ENCODE data around the gene PTPRN2. TPM values are rescaled to one million over a fixed set of nuclear protein-coding genes. Genes with fewer than 3 reads are reported as not detected.

The PTPRN2 gene
- total RNA-seq, 1 donor from 2014 or later, result 2.4 TPM

DNA sequence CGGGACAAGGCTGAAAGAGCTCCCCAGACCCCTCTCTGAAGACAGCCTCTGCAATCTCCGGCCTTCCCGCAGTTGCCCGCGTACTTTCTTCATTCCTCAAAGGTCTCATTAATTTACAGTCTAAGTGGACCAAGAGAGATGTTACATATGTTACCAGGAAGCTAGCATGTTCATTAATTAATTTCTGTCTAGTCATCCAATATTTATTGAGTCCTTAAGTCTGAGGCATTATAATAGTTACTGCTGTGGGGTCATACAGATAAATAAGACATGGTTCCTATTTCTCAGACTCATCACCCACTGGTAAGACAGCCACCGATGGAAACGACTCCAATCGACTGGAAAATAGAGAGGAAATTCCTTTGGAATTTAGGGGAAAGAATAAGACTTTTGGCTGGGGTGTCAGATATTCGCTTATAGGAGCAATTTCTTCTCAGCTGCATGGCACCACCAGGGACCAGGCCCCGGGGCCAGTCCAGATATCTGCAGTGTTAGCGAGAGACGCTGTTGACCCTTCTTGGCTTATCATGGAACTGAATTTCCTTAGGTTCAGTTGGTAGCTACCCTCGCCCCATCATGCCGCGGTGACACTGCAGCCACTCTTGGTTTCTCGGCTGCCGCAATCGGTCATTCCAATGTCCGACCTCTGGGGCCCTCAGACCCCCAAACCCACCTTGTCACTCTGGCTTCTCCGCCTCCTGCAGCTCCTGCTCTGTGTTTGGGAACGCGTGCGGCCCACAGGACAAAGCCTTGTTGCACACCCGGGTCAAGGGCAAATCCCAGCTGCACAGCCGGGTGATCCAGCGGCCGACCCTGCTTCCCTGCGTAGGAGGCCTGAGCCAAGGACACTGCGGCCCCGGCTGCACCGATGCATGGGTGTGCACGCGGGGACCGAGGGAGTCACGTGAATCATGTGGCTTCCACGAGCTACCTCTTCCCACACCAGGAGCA is 867.6 kb downstream of the PTPRN2 start:
- H3K4me3 ChIP-seq (ENCODE audit: low read depth, low read length), result no peak overlapping the region
- no peaks in the 10 kb centered on the region for H3K27me3 ChIP-seq (ENCODE audit: control insufficient read depth, insufficient read depth, low read length)
- H3K36me3 ChIP-seq (ENCODE audit: control insufficient read depth, insufficient read depth, low read length), result no peaks in the 10 kb centered on the region
- no peak for TF ChIP-seq CTCF (IDR thresholded peaks at IDR 0.05; ENCODE audit: insufficient read depth, low read length, poor library complexity, severe bottlenecking)
- no peak for DNase-seq (ENCODE audit: low read depth)

DNA sequence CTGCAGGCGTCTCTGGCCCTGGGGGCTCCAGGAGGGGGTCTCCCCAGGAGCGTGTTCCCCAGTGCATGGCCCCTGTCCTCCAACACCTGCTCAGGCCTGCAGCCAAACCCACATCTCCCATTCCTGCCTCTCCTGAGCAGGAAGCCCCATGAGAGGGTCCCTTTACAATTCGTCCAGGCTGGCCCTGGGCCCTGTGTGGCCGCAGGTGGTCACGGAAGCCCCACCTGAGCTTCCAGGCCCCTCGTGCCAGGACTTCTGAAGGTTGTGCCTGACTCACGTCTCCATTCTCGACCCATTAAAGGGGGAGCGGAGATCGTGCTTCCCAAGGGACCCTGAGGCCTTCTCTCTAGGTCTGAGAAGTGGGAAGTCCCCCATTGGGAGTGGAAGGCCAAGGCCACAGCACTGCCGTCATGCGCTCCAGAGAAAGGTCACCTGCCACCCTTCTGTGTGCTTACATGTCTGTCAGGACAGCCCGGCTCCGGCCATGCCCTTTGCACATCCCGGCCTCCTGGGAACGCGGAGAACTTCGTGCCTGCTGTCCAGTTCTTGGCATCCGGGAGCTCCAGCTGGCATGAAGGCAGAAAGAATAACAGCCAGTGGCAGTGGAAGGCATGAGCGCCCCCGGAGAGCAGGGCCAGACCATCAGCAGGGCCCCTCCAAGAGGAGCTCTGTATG is 868.5 kb downstream of the PTPRN2 start:
- H3K4me3 ChIP-seq (ENCODE audit: low read depth, low read length), result no peak overlapping the region
- TF ChIP-seq CTCF (IDR thresholded peaks at IDR 0.05; ENCODE audit: insufficient read depth, low read length, poor library complexity, severe bottlenecking), result no peak

GRCh38 chr7:157718303-157719007 is 869.2 kb downstream of the PTPRN2 start:
- no peak for DNase-seq (ENCODE audit: low read depth)
- Histone ChIP-seq H3K36me3 (ENCODE audit: control insufficient read depth, insufficient read depth, low read length) (no peaks in the 10 kb centered on the region), H3K4me3 (ENCODE audit: low read depth, low read length) (no peak overlapping the region), H3K27me3 (ENCODE audit: control insufficient read depth, insufficient read depth, low read length) (no peaks in the 10 kb centered on the region)
- no peak for TF ChIP-seq CTCF (IDR thresholded peaks at IDR 0.05; ENCODE audit: insufficient read depth, low read length, poor library complexity, severe bottlenecking)

More for the DNA sequence above, 868.5 kb downstream of the PTPRN2 start:
- Histone ChIP-seq H3K27me3 (ENCODE audit: control insufficient read depth, insufficient read depth, low read length) (no peaks in the 10 kb centered on the region), H3K36me3 (ENCODE audit: control insufficient read depth, insufficient read depth, low read length) (no peaks in the 10 kb centered on the region)
- DNase-seq (ENCODE audit: low read depth), result no peak

GRCh38 chr7:157717211-157718174 is 870.1 kb downstream of the PTPRN2 start:
- DNase-seq (ENCODE audit: low read depth), result no peak
- no peak overlapping the region for H3K4me3 ChIP-seq (ENCODE audit: low read depth, low read length)
- H3K27me3 ChIP-seq (ENCODE audit: control insufficient read depth, insufficient read depth, low read length), result no peaks in the 10 kb centered on the region
- H3K36me3 ChIP-seq (ENCODE audit: control insufficient read depth, insufficient read depth, low read length), result no peaks in the 10 kb centered on the region
- no peak for TF ChIP-seq CTCF (IDR thresholded peaks at IDR 0.05; ENCODE audit: insufficient read depth, low read length, poor library complexity, severe bottlenecking)

- Histone ChIP-seq H3K4me3 (ENCODE audit: low read depth, low read length) (no peak overlapping the region), H3K36me3 (ENCODE audit: control insufficient read depth, insufficient read depth, low read length) (no peaks in the 10 kb centered on the region), H3K27me3 (ENCODE audit: control insufficient read depth, insufficient read depth, low read length) (no peaks in the 10 kb centered on the region)
- DNase-seq (ENCODE audit: low read depth), result no peak
- no peak for TF ChIP-seq CTCF (IDR thresholded peaks at IDR 0.05; ENCODE audit: insufficient read depth, low read length, poor library complexity, severe bottlenecking)
Observed at GRCh38 chr7:157715938-157716280, 871.7 kb downstream of the PTPRN2 start.

Measured in kidney epithelial cell (primary cell).